Gastrocnemius medialis (tissue), 4 donors: ENCODE results near the gene CD38.

Source experiments
- CTCF ChIP-seq, 5 experiments: fragments of 450-650 bp in 3 of 5; fragments of 200-600 bp in 2 of 5; sonication (generic) in 2 of 5; IDR thresholded peaks in 4 of 5; conservative IDR thresholded peaks in 1 of 5; 1 replicate in 4 of 5; 2 replicates in 1 of 5; pipeline ENCODE4 v1.5.1; 2016 to 2019; ENCODE audit warnings: antibody characterized with exemption in 5 of 5, mild to moderate bottlenecking in 3 of 5, moderate library complexity in 3 of 5
- POLR2A ChIP-seq, 2 donors: fragments of 450-650 bp; IDR thresholded peaks; one replicate each; pipeline ENCODE4 v1.6.1; 2017; ENCODE audit warnings: antibody characterized with exemption in 2 of 2, mild to moderate bottlenecking in 2 of 2, moderate library complexity in 2 of 2

DNA sequence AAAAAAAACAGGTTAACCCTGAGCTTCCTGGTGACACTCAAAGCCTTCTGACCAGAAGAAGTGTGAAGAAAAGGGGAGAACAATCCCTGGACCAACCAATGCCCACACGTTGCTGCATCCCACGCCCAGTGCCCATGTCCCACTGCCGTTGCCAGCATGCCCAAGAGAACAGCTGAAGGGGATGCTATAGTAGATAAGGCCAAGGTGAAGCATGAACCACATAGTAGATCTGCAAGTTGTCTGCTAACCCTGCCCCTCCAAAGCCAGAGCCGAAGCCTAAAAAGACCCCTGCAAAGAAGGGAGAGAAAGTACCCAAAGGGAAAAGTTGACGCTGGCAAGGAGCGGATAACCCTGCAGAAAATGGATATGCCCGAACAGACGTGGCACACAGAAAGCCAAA lies 11.3 kb upstream of the CD38 start:
- TF ChIP-seq CTCF (IDR thresholded peaks at IDR 0.05 in 4 of 5, conservative IDR thresholded peaks at IDR 0.05 in 1 of 5) (no peak), POLR2A (IDR thresholded peaks at IDR 0.05) (no peak)
